T-helper 1 cell treated with Interleukin-12 subunit alpha and Interleukin-12 subunit beta and Interleukin-4 antibody, amounts not matched to agents 30 μg/mL and 1 μg/mL, for 36 hours (primary cell): ENCODE data around the gene DKC1.
A peak's percentile ranks its signal among the peaks of the same experiment; 100 is the strongest.

Experiments
- H3K27ac Mint-ChIP-seq: one replicate; pipeline ENCODE4 v1.8.0; 2021; ENCODE audit warnings: mild to moderate bottlenecking, mixed read lengths
- H3K27me3 Mint-ChIP-seq: one replicate; pipeline ENCODE4 v1.8.0; 2021; ENCODE audit warnings: low read depth, mixed read lengths
- H3K36me3 Mint-ChIP-seq: one replicate; pipeline ENCODE4 v1.8.0; 2021; ENCODE audit warnings: low read depth, mixed read lengths
- H3K4me1 Mint-ChIP-seq: one replicate; pipeline ENCODE4 v1.8.0; 2021; ENCODE audit warnings: low read depth, mixed read lengths
- H3K4me3 Mint-ChIP-seq: one replicate; pipeline ENCODE4 v1.8.0; 2021; ENCODE audit warnings: mild to moderate bottlenecking, moderate library complexity, mixed read lengths
- H3K9me3 Mint-ChIP-seq: one replicate; pipeline ENCODE4 v1.8.0; 2021; ENCODE audit warnings: mixed read lengths

Gene DKC1

GRCh38 chrX:154731184-154731583 lies 31.5 kb upstream of the DKC1 start:
- Mint-ChIP-seq H3K27me3 (no peaks in the 10 kb centered on the region), H3K4me1 (peaks cover 86% of the 10 kb centered on the region), H3K9me3 (no peaks in the 10 kb centered on the region), H3K36me3 (peaks cover 44% of the 10 kb centered on the region), H3K27ac (peak overlapping the region; percentile 57), H3K4me3 (no peak overlapping the region)

GRCh38 chrX:154731881-154732280 lies 30.8 kb upstream of the DKC1 start:
- peak overlapping the region; percentile 68 for H3K27ac Mint-ChIP-seq
- no peaks in the 10 kb centered on the region for H3K9me3 Mint-ChIP-seq
- H3K4me3 Mint-ChIP-seq = peak overlapping the region; percentile 52
- peaks cover 87% of the 10 kb centered on the region for H3K4me1 Mint-ChIP-seq
- H3K27me3 Mint-ChIP-seq = no peaks in the 10 kb centered on the region
- peaks cover 42% of the 10 kb centered on the region for H3K36me3 Mint-ChIP-seq

GRCh38 chrX:154732421-154733065 lies 30.1 kb upstream of the DKC1 start:
- no peaks in the 10 kb centered on the region for H3K9me3 Mint-ChIP-seq

GRCh38 chrX:154733066-154733425 lies 29.6 kb upstream of the DKC1 start:
- H3K9me3 Mint-ChIP-seq = no peaks in the 10 kb centered on the region
- peaks cover 43% of the 10 kb centered on the region for H3K36me3 Mint-ChIP-seq
- peak overlapping the region; percentile 88 for H3K27ac Mint-ChIP-seq
- peaks cover 85% of the 10 kb centered on the region for H3K4me1 Mint-ChIP-seq
- H3K4me3 Mint-ChIP-seq = peak overlapping the region; percentile 63
- no peaks in the 10 kb centered on the region for H3K27me3 Mint-ChIP-seq

More at GRCh38 chrX:154732421-154733065, 30.1 kb upstream of the DKC1 start:
- Mint-ChIP-seq H3K4me1 (peaks cover 87% of the 10 kb centered on the region), H3K27ac (peak overlapping the region; percentile 88), H3K36me3 (peaks cover 43% of the 10 kb centered on the region), H3K4me3 (peak overlapping the region; percentile 63), H3K27me3 (no peaks in the 10 kb centered on the region)

GRCh38 chrX:154734061-154734781 lies 28.4 kb upstream of the DKC1 start:
- Mint-ChIP-seq H3K4me3 (peak overlapping the region; percentile 77), H3K36me3 (peaks cover 38% of the 10 kb centered on the region), H3K9me3 (no peaks in the 10 kb centered on the region), H3K27me3 (no peaks in the 10 kb centered on the region), H3K27ac (peak overlapping the region; percentile 92), H3K4me1 (peaks cover 84% of the 10 kb centered on the region)

GRCh38 chrX:154735695-154736393 lies 26.8 kb upstream of the DKC1 start:
- no peaks in the 10 kb centered on the region for H3K27me3 Mint-ChIP-seq
- H3K9me3 Mint-ChIP-seq = no peaks in the 10 kb centered on the region
- H3K4me1 Mint-ChIP-seq = peaks cover 79% of the 10 kb centered on the region
- H3K4me3 Mint-ChIP-seq = peak overlapping the region; percentile 76
- H3K27ac Mint-ChIP-seq = peak overlapping the region; percentile 92
- peaks cover 33% of the 10 kb centered on the region for H3K36me3 Mint-ChIP-seq

- no peaks in the 10 kb centered on the region for H3K27me3 Mint-ChIP-seq
- H3K4me1 Mint-ChIP-seq = peaks cover 67% of the 10 kb centered on the region
- H3K36me3 Mint-ChIP-seq = peaks cover 21% of the 10 kb centered on the region
- no peaks in the 10 kb centered on the region for H3K9me3 Mint-ChIP-seq
- peak overlapping the region; percentile 52 for H3K4me3 Mint-ChIP-seq
- H3K27ac Mint-ChIP-seq = peak overlapping the region; percentile 70
These were observed 25.5 kb upstream of the DKC1 start for GRCh38 chrX:154737136-154737535.

GRCh38 chrX:154738011-154738738 lies 24.5 kb upstream of the DKC1 start:
- Mint-ChIP-seq H3K27ac (peak overlapping the region; percentile 82), H3K9me3 (no peaks in the 10 kb centered on the region), H3K27me3 (no peaks in the 10 kb centered on the region), H3K4me1 (peaks cover 64% of the 10 kb centered on the region), H3K36me3 (peaks cover 25% of the 10 kb centered on the region), H3K4me3 (peak overlapping the region; percentile 5)

GRCh38 chrX:154739952-154740465 lies 22.7 kb upstream of the DKC1 start:
- Mint-ChIP-seq H3K4me1 (peaks cover 54% of the 10 kb centered on the region), H3K4me3 (no peak overlapping the region), H3K27me3 (no peaks in the 10 kb centered on the region), H3K27ac (no peak overlapping the region), H3K36me3 (peaks cover 31% of the 10 kb centered on the region), H3K9me3 (no peaks in the 10 kb centered on the region)

- Mint-ChIP-seq H3K36me3 (peaks cover 27% of the 10 kb centered on the region), H3K9me3 (peaks cover 4% of the 10 kb centered on the region), H3K27me3 (no peaks in the 10 kb centered on the region), H3K27ac (peak overlapping the region; percentile 22), H3K4me1 (peaks cover 34% of the 10 kb centered on the region), H3K4me3 (no peak overlapping the region)
These were observed 20.1 kb upstream of the DKC1 start for GRCh38 chrX:154742613-154743012.

GRCh38 chrX:154748712-154749339 lies 13.8 kb upstream of the DKC1 start:
- Mint-ChIP-seq H3K4me3 (peak overlapping the region; percentile 83), H3K27me3 (peaks cover 13% of the 10 kb centered on the region), H3K9me3 (peaks cover 4% of the 10 kb centered on the region), H3K4me1 (peaks cover 21% of the 10 kb centered on the region), H3K27ac (no peak overlapping the region), H3K36me3 (peaks cover 15% of the 10 kb centered on the region)

- Mint-ChIP-seq H3K27ac (peak overlapping the region; percentile 65), H3K4me3 (peak overlapping the region; percentile 83), H3K9me3 (peaks cover 4% of the 10 kb centered on the region), H3K36me3 (peaks cover 10% of the 10 kb centered on the region), H3K4me1 (peaks cover 17% of the 10 kb centered on the region), H3K27me3 (peaks cover 13% of the 10 kb centered on the region)
These were observed 12.8 kb upstream of the DKC1 start for GRCh38 chrX:154749856-154750255.

- H3K27ac Mint-ChIP-seq = peak within 1 kb of the TSS; percentile 80
These were observed 12.1 kb upstream of the DKC1 start, which contains the start of gene GAB3 for GRCh38 chrX:154750301-154751202. Gene GAB3, minus strand, starts transcription at chrX:154751077. Its CDS starts 52 bp downstream, at chrX:154751025.

More at GRCh38 chrX:154750301-154751202, 12.1 kb upstream of the DKC1 start, which contains the start of gene GAB3:
- Mint-ChIP-seq H3K4me1 (peaks cover 17% of the 10 kb centered on the region), H3K27me3 (peaks cover 13% of the 10 kb centered on the region), H3K9me3 (no peaks in the 10 kb centered on the region), H3K36me3 (peaks cover 5% of the 10 kb centered on the region), H3K4me3 (peak within 1 kb of the TSS; percentile 83)
